NB4 (cell line): ENCODE data around the gene TPH1.

ENCODE experiments used
- MYC ChIP-seq: IDR thresholded peaks from 2 replicates; pipeline ENCODE4 v1.6.1; 2011; ENCODE audit warnings: low read depth, low read length
- POLR2A ChIP-seq: IDR thresholded peaks from 2 replicates; pipeline ENCODE4 v1.6.1; 2011; ENCODE audit warnings: mild to moderate bottlenecking; ENCODE audit not compliant: insufficient read length; ENCODE audit errors: extremely low read depth
- TF ChIP-seq, protein P1 (sequence below): IDR thresholded peaks from one replicate; pipeline ENCODE4 v1.5.1; 2012; ENCODE audit warnings: low read depth, low read length
- TF ChIP-seq, protein P2 (sequence below): IDR thresholded peaks from 2 replicates; pipeline ENCODE4 v1.6.1; 2011; ENCODE audit warnings: low read depth, low read length

DNA sequence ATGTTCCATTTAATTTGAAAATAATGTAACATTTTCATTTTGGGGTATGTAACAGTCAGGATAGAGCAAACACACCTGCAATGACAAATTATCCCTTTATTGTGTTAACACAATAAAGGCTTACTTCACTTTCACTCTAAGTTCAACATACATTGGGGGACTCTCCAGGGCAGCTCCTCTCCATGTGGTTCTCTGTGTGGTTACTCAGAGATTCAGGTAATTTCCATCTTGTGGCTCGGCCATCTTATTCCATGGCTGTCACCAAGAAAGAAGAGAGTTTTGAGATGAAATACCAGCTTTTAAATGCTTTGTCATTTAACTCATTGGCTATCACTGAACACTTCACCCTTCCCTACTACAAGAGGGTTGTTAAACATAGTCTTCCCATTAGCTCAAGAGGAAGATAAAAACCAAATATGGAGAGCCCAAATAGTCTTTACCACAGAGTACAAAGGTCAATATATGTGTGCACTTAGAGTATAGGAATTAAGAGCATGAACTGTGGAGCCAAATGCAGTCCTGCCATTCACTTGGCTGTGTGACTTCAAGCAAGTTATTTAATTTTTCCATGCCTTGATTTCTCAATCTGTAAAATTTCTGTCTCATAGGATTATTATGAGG is 10.6 kb upstream of the TPH1 start:
- TF ChIP-seq, protein P1, sequence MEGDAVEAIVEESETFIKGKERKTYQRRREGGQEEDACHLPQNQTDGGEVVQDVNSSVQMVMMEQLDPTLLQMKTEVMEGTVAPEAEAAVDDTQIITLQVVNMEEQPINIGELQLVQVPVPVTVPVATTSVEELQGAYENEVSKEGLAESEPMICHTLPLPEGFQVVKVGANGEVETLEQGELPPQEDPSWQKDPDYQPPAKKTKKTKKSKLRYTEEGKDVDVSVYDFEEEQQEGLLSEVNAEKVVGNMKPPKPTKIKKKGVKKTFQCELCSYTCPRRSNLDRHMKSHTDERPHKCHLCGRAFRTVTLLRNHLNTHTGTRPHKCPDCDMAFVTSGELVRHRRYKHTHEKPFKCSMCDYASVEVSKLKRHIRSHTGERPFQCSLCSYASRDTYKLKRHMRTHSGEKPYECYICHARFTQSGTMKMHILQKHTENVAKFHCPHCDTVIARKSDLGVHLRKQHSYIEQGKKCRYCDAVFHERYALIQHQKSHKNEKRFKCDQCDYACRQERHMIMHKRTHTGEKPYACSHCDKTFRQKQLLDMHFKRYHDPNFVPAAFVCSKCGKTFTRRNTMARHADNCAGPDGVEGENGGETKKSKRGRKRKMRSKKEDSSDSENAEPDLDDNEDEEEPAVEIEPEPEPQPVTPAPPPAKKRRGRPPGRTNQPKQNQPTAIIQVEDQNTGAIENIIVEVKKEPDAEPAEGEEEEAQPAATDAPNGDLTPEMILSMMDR: no peak
- TF ChIP-seq POLR2A: no peak
- TF ChIP-seq, protein P2, sequence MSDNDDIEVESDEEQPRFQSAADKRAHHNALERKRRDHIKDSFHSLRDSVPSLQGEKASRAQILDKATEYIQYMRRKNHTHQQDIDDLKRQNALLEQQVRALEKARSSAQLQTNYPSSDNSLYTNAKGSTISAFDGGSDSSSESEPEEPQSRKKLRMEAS: no peak
- TF ChIP-seq MYC: no peak
